Mucosa of descending colon (tissue), 3 donors: ENCODE data around the gene GMNN. TPM values are rescaled to one million over a fixed set of nuclear protein-coding genes. Genes with fewer than 3 reads are reported as not detected.

ENCODE experiments used
- ATAC-seq: fragments of 200-7000 bp; cut with Tn5 transposase; one replicate; pipeline ENCODE4 v1.9.1; 2020; ENCODE audit warnings: mild to moderate bottlenecking, moderate library complexity
- DNase-seq, 3 donors: peaks; one replicate each; pipeline ENCODE4 v3.0.0-alpha.2; 2020
- H3K36me3 ChIP-seq: fragments of 200-600 bp; one replicate; pipeline ENCODE4 v1.8.0; 2021; ENCODE audit warnings: low read depth, mild to moderate bottlenecking
- H3K4me1 ChIP-seq: fragments of 200-600 bp; one replicate; pipeline ENCODE4 v1.8.0; 2021; ENCODE audit warnings: low read depth, mild to moderate bottlenecking
- H3K4me3 ChIP-seq: fragments of 200-600 bp; one replicate; pipeline ENCODE4 v1.8.0; 2021; ENCODE audit warnings: mild to moderate bottlenecking
- H3K9me3 ChIP-seq: fragments of 200-600 bp; one replicate; pipeline ENCODE4 v1.8.0; 2021; ENCODE audit warnings: mild to moderate bottlenecking
- intact Hi-C, 2 donors: fragments of 100-400 bp; cut with DNase I in 1 of 2; cut with micrococcal nuclease in 1 of 2; formaldehyde crosslinking; loops; one replicate each; pipeline versions ENCODE4 v1.11.0 to v1.11.1; 2022; cut with DNase I, micrococcal nuclease
- total RNA-seq, 3 donors: library from RNA; stranded (reverse); fragmentation: NEBNext Ultra II Directional in 2 of 3; extraction: Animal tissue kit (Norgen Biotek cat#: 25700) in 2 of 3; gene quantifications; one replicate each; pipeline versions ENCODE4 v1.2.1 to v1.2.4, GENCODE V29; 2021 to 2023
- TF ChIP-seq, protein P1 (sequence below): fragments of 200-600 bp; IDR thresholded peaks from one replicate; pipeline ENCODE4 v1.8.0; 2022; ENCODE audit warnings: antibody characterized with exemption, mild to moderate bottlenecking
- donor health status: DM: no; HTN: no; CAD: no; lungs with moderate emphysema.
- donor health status: DM: no; HTN: no; CAD: no.
- donor health status: DM: no; HTN: yes; CAD: no.

Gene GMNN
- total RNA-seq, 3 donors from 2014 or later = 20.6 to 62.0 (median 45.8) TPM

DNA sequence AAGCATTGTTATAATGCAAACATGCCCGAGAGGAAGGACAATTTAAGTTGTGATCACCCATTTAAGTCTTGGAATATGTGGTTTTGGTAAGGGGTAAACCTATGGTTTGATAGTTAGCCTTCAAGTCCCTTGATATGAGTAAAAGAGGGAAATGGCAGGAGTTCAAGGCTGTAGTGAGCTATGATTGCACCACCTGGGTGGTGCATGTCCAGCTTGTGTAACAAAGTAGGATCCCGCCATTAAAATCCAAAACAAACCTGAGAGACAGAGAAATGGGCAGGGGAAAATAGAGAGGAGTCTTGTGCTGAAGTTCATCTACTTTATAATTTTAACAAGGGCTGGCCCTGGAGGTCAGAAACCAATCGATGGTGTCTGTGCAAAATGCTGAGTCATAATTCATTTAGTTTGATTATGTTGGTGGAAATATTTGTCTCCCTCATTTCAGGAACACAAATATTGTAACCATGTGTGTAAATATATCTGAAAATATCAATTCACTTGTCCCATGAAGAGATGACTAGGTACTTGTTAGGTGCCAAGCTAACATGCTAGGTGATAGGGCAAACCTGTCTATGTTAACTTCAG lies 47.2 kb downstream of the GMNN start:
- no peak for ATAC-seq
- no peaks in the 10 kb centered on the region for H3K36me3 ChIP-seq
- no peaks in the 10 kb centered on the region for H3K4me1 ChIP-seq
- H3K9me3 ChIP-seq = no peaks in the 10 kb centered on the region
- TF ChIP-seq, protein P1, sequence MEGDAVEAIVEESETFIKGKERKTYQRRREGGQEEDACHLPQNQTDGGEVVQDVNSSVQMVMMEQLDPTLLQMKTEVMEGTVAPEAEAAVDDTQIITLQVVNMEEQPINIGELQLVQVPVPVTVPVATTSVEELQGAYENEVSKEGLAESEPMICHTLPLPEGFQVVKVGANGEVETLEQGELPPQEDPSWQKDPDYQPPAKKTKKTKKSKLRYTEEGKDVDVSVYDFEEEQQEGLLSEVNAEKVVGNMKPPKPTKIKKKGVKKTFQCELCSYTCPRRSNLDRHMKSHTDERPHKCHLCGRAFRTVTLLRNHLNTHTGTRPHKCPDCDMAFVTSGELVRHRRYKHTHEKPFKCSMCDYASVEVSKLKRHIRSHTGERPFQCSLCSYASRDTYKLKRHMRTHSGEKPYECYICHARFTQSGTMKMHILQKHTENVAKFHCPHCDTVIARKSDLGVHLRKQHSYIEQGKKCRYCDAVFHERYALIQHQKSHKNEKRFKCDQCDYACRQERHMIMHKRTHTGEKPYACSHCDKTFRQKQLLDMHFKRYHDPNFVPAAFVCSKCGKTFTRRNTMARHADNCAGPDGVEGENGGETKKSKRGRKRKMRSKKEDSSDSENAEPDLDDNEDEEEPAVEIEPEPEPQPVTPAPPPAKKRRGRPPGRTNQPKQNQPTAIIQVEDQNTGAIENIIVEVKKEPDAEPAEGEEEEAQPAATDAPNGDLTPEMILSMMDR = no peak
- intact Hi-C loops = no loop called here
- no peak overlapping the region for H3K4me3 ChIP-seq
- DNase-seq = no peak

DNA sequence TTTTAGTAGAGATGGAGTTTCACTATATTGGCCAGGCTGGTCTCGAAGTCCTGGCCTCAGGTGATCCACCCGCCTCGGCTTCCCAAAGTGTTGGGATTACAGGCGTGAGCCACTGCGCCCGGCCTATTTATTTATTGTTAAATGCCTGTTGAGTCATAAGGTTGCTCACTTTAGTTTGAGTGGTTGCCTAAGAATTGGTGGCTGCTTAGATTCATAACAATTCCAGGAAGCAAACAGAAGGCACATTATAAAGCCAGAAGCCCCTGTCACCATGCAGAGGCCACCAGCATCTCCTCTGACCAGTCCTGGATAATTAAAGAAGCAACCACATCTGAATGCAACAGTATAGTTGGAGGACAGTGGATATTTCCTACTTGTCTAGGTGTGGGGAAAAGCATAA lies 48.0 kb downstream of the GMNN start:
- no peak overlapping the region for H3K4me3 ChIP-seq
- intact Hi-C loops = no loop called here
- H3K9me3 ChIP-seq = no peaks in the 10 kb centered on the region
- no peaks in the 10 kb centered on the region for H3K4me1 ChIP-seq
- no peak for ATAC-seq
- H3K36me3 ChIP-seq = no peaks in the 10 kb centered on the region
- TF ChIP-seq, protein P1 = no peak
- no peak for DNase-seq

DNA sequence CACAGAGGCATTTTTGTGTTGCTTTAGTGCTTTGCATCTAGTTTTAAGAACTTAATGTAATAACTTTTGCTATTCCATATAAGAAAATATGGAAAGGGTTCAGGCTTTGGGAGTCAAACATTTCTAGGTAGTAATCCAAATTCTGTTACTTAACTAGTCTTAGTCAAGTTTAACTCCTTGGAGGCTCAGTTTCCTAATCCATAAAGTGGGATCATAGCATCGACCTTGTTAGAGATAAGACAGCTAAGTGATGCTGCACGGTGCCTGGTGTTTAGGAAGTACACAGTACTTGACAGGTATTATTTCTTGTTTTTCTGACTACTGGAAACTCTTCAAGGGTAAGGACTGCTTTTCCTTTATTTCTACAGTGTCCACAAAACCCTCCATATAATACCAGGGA lies 48.4 kb downstream of the GMNN start:
- Histone ChIP-seq H3K4me1 (no peaks in the 10 kb centered on the region), H3K36me3 (no peaks in the 10 kb centered on the region), H3K4me3 (no peak overlapping the region), H3K9me3 (no peaks in the 10 kb centered on the region)
- DNase-seq = no peak
- intact Hi-C loops = no loop called here
- ATAC-seq = no peak
- TF ChIP-seq, protein P1 = no peak

DNA sequence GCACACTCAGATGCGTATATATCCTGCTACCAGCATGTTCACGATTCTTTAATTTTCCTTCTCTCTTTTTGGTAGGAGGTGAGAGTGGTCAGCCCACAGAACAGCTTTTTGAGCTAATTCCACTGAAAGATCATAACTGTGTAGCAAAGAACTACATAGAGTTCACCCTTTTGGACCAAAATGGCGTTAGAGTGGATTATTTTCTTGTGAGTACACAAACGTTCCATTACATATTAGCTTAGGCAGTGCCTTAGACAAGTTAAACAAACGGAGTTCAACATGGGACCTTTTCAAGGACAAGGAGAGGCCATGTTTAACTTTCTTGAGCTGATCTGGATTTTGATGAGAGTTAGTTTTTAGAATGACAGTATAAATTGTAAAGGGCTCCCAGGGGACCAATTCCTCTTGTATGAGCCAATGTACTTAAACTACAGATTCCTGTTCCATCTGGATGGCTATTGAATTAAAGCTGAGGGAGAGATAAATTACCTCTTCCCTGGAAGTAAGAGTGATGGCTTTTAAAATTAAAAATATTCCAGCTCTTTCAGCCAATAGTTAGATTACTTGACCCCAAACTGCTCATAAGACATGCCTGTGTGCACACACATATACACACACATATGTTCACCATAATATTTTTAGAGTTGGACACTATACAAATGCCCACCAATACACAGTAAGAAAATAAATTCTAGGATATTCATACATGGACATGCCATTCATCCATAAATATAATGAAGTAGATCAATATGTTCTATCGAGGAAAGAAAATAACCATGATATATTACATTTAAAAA lies 49.6 kb downstream of the GMNN start:
- Histone ChIP-seq H3K9me3 (no peaks in the 10 kb centered on the region), H3K36me3 (no peaks in the 10 kb centered on the region), H3K4me3 (no peak overlapping the region), H3K4me1 (no peaks in the 10 kb centered on the region)
- intact Hi-C loops = no loop called here
- TF ChIP-seq, protein P1 = no peak
- DNase-seq (no peak), ATAC-seq (no peak)

DNA sequence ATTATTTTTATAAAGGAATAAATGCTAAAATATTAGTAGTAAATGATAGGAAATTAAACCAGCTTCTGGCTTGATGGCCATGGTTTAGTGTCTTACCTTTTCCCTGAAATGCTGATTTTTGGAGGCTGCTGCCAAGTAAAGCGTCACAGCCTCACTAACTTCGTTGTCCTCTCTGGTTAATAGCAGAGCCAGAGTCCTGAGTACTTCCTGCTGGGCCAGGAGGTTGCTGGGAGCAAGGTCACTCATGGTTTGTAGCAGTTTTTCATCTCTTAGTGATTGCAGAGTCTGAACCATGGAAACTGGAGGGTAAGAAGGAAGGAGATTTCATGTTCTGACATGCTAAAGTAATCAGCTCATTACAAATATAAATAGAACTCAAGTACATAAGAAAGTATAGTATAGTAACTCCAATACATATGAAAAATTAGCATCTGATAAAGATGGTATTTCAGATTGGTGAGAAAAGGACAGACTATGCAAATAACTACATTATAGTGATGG lies 50.4 kb downstream of the GMNN start:
- DNase-seq = no peak
- intact Hi-C loops = no loop called here
- no peak for ATAC-seq

More for the DNA sequence above, 50.4 kb downstream of the GMNN start:
- no peaks in the 10 kb centered on the region for H3K9me3 ChIP-seq
- TF ChIP-seq, protein P1 = no peak
- H3K4me1 ChIP-seq = no peaks in the 10 kb centered on the region
- no peaks in the 10 kb centered on the region for H3K36me3 ChIP-seq
- no peak overlapping the region for H3K4me3 ChIP-seq
